GM19025 (cell line): Measurements from ENCODE around the gene RCCD1.

Experiments
- ATAC-seq: cut with Tn5 transposase; IDR thresholded peaks from one replicate; pipeline ENCODE4 v1.9.1; 2021; ENCODE audit warnings: mild to moderate bottlenecking, low read depth, moderate library complexity; ENCODE audit not compliant: unreplicated experiment

RCCD1 gene

DNA sequence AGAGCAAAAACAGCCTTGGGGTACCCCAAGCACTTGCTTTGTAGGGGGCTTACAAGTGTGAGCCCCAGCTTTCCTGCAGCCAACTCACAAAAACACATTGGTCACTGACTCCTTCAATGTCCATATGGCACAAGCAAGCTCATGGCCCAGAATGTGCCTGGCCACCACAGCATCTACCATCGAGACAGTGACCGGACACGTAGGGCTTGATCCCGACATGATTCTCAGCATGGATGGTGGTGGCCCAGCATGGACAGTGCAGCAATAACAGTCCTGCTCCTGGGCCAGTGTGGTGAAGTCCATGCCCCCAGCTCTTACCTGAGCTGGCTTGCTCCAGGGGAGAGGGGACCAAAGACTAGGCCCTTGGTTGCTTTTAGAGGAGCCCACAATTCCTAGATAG is 13.6 kb upstream of the RCCD1 start:
- no peak for ATAC-seq

DNA sequence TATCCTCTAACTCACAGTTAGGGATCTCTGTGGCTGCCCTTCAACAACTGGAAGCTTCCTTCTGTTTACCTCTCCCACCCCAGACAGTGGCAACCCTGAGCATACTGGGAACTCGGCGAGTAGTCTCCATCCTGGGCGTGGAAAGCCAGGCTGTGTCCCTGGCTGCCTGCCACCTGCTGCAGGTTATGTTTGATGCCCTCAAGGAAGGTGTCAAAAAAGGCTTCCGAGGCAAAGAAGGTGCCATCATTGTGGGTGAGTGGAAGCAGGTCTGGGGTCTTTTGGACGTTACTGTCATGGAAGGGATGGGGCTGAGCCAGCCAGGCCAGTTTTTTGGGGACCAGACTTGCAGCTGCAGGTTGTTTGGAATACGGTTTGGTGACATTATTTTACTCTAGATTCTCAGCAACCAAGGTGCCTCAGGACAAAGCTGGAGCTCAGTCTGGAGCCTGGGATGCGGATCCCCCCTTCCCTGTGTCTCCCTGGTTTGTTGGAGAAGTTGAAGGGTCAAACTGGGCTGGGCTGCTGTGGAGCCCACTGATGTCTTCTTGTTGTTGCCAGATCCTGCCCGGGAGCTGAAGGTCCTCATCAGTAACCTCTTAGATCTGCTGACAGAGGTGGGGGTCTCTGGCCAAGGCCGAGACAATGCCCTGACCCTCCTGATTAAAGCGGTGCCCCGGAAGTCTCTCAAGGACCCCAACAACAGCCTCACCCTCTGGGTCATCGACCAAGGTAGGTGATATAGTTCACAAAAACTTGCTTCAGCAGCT is 12.1 kb upstream of the RCCD1 start:
- ATAC-seq = no peak

DNA sequence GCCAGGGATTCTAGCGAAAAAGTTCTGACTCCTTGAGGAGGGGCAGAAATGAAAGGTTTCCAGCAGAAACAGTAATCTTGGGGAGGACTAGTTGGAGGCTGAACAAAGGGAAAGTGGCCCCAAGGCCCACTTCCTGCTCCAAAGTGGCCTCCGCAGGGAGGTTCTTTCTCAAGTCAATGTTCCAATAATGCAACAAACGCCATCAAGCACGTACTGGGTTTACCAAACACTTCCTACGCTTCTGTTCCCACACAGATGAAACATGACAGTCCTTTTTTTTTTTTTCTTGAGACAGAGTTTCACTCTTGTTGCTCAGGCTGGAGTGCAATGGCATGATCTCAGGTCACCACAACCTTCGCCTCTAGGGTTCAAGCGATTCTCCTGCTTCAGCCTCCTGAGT is 9.6 kb upstream of the RCCD1 start:
- ATAC-seq = no peak

DNA sequence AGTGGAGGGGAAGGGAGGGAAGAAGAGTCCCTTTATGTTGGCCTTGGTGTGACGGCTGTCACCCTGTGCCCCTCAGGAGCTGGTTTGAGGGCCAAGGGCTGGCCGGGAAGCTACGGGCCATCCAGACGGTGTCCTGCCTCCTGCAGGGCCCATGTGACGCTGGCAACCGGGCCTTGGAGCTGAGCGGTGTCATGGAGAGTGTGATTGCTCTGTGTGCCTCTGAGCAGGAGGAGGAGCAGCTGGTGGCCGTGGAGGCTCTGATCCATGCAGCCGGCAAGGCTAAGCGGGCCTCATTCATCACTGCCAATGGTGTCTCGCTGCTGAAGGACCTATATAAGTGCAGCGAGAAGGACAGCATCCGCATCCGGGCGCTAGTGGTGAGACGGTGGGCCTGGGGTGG is 8.1 kb upstream of the RCCD1 start:
- no peak for ATAC-seq

DNA sequence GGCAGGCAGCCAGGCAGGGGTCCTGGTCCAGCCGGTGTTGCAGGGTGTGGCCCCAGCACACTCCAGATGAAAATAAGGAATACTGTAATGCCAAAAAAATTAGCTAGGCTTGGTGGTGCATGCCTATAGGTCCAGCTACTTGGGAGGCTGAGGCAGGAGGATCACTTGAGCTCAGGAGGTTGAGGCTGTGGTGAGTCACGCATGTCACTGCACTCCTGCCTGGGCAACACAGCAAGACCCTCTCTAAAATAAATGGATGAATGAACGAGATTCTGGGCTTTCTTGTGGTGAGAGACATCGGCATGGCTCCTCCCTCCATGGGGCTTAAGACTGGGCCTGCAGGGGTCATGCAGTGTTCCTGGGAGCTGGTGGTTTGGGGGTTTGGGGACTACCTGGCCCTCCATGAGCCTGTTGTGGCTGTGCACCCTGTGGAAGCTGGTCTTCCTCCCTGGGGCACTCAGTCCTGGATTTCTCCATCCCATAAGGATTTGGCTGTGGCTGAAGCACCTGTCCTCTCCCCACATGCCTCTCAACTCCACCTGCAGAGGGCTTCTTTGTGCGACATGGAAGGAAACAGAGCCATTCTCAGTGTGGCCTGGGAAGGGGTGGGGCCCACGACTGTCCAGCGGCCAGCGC is 7.6 kb upstream of the RCCD1 start:
- no peak for ATAC-seq

DNA sequence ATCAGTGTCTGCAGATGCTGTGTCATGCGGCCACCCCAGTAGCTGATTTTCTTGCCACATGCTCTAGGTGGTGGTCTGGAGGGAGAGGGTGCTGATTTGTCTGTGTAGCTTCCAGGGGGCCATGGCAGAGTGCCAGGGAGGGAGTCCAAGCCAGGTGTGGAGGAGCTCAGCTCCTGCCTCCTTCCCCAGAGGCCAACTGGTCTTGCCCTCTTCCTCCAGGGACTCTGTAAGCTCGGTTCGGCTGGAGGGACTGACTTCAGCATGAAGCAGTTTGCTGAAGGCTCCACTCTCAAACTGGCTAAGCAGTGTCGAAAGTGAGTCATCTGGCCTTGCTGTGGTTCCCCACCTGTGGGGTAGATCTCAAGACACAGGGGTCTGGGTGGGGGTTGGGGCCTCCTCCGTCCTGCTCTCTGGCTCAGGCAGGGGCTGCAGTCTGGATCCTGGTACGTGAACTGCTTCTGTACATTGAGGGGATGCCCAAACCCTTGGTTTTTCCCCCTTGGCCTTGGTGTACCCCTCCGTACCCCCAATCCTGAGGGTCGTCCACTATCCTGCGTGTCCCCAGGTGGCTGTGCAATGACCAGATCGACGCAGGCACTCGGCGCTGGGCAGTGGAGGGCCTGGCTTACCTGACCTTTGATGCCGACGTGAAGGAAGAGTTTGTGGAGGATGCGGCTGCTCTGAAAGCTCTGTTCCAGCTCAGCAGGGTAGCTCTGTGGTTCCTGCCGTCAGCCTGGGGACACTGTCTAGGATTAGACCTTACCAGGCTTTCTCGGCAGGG is 6.9 kb upstream of the RCCD1 start:
- no peak for ATAC-seq

DNA sequence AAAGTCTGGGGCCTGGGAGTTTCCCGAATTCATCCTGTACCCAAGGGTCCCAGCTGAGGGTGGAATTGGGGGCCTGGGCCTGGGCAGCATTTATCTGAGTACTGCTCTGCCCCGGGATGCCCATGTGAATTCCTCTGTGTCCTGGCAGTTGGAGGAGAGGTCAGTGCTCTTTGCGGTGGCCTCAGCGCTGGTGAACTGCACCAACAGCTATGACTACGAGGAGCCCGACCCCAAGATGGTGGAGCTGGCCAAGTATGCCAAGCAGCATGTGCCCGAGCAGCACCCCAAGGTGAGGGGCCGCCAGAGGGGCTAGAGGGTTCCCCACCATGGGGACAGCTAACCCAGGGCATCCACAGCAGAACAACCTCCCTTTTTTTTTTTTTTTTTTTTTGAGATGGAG is 6.2 kb upstream of the RCCD1 start:
- ATAC-seq = no peak

DNA sequence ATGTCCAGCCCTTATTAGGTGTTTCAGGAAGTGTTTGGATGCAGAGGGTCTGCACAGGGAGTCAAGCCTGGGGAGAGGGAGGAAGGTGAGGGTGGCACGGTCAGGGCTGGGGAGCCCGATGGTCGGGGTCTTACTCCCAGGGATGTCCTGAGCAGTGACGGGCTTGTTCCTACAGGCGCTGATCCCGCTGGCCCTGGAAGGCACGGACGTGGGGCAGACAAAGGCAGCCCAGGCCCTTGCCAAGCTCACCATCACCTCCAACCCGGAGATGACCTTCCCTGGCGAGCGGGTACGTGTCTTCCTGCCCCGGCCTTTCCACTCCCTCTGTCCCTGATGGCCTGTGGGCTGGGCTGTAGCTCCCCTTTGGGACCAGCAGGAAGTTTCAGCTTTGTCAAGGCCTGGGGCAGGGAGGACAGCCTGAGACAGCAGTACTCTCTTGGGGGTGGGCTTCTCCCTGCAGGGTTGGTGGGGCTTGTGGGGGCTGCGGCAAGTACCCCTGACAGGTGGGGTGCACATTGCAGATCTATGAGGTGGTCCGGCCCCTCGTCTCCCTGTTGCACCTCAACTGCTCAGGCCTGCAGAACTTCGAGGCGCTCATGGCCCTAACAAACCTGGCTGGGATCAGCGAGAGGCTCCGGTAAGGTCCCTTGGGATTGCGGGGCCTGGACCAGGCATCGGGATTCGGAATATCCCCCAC is 4.6 kb upstream of the RCCD1 start:
- ATAC-seq = no peak

DNA sequence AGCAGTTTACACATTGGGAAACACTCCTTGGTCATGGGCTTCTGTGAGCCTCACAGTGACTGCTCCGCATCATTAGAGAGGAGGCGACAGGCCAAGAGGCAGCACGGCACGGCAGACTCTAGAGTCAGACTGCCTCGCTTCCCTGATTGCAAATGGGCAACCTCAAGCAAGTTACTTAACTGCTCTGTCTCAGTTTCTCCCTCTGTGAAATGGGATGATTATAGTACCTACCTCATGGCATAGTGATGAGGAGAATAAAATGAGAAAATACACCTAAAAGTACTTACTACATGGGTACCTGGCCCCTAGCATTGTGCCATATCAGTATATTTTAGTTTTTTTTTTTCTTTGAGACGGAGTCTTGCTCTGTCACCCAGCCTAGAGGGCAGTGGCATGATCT is 4.0 kb upstream of the RCCD1 start:
- ATAC-seq = no peak

DNA sequence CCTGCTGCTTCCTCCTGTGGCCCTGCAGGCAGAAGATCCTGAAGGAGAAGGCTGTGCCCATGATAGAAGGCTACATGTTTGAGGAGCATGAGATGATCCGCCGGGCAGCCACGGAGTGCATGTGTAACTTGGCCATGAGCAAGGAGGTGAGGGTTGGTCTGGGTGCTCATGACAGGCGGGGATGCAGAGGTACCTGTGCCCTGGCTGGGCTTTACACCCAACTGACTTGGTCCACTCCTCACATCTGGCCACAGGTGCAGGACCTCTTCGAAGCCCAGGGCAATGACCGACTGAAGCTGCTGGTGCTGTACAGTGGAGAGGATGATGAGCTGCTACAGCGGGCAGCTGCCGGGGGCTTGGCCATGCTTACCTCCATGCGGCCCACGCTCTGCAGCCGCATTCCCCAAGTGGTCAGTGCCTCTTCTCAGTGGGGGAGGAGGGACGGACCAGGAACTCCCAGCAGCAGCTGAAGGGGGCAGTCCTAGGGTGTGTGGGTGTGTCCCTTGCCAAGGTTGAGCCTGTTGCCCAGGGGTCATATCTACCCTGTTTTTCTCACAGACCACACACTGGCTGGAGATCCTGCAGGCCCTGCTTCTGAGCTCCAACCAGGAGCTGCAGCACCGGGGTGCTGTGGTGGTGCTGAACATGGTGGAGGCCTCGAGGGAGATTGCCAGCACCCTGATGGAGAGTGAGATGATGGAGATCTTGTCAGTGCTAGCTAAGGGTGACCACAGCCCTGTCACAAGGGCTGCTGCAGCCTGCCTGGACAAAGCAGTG is 1.6 kb upstream of the RCCD1 start:
- ATAC-seq = no peak

DNA sequence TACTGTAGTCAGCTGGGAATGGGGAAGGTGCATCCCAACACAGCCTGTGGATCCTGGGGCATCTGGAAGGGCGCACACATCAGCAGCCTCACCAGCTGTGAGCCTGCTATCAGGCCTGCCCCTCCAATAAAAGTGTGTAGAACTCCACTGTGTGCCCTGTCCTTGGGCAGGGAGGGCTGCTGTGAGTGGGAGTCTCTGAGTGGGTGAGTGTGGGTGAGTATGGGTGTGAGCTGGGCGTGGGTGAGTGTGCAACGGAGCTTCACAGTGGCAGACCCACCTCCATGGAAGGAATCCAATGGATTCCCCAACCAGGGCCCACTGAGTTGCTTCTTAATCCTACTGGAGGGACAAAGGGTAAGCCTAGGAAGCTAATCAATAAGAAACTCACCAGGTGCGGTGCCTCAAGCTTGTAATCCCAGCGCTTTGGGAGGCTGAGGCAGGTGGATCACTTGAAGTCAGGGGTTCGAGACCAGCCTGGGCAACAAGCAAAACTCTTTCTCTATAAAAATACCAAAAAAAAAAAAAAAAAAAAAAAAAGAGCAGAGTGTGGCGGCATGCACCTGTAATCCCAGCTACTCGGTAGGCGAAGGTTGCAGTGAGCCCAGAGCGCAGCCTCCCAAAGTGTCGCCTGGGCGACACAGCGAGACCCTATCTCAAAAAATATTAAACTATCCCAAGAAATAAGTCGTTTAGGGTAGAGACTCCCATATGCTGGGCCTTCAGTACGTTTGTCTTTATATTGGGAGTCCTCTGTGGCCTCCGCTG is 555 bp upstream of the RCCD1 start:
- no peak for ATAC-seq

DNA sequence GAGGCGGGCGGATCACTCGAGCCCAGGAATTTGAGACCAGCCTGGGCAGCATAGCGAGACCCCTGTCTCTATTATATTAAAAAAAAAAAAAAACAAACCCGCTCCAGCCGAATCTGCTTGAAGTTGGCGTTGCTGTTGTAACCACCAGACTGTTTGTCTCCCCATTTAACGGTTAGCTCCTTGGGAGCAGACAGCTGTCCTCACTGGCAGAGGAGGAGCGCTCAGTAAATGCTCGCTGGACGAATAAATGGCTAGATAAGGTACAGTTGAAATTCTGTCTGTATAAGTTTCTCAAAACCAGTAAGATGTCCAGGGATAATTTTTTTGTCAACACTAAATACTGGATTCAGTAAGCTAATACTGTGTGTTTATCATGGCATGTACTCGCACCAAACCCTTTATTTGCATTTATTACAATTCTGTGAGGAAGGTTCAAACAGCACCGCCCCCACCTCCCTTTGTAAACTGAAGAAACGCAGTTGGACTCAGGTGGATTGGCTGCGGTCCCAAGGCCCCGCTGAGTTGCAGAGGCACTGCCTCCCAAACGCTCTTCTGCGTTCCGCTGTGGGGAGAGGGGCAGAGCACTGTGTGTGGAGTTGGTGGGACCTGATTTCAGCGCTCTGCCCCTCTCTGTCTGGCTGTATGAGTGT is 1.1 kb downstream of the RCCD1 start:
- no peak for ATAC-seq

DNA sequence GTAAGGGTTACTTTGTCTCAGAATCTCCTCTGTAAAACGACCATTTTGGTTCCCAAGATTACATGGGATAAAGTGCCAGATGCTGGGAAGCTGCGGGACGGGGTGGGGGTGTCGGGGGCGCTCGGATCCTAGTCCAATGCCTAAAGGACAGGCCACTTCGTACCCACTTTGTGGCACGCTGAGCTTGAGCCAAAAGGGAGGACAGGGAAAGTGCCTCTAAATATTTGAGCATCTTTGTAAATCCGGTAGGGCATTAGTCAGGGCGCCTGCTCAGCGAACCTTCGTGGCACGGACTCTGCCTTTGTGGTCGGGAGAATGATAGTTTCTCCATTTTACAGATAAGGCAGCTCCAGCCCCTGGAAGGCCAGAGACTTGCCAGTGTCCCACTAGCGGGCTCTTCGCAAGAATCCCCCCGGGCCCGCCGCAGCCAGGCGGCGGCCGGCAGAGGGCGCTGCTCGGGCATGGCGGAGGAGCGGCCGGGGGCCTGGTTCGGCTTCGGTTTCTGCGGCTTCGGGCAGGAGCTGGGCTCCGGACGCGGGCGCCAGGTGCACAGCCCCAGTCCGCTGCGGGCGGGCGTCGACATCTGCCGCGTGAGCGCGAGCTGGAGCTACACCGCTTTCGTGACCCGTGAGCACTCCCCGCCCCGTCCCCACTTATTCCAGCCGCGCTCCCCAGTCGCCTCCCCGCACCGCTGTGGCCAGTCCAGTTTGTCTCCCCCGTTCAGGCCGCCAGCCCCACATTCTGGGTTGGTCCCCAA is 1.8 kb downstream of the RCCD1 start:
- ATAC-seq = no peak

DNA sequence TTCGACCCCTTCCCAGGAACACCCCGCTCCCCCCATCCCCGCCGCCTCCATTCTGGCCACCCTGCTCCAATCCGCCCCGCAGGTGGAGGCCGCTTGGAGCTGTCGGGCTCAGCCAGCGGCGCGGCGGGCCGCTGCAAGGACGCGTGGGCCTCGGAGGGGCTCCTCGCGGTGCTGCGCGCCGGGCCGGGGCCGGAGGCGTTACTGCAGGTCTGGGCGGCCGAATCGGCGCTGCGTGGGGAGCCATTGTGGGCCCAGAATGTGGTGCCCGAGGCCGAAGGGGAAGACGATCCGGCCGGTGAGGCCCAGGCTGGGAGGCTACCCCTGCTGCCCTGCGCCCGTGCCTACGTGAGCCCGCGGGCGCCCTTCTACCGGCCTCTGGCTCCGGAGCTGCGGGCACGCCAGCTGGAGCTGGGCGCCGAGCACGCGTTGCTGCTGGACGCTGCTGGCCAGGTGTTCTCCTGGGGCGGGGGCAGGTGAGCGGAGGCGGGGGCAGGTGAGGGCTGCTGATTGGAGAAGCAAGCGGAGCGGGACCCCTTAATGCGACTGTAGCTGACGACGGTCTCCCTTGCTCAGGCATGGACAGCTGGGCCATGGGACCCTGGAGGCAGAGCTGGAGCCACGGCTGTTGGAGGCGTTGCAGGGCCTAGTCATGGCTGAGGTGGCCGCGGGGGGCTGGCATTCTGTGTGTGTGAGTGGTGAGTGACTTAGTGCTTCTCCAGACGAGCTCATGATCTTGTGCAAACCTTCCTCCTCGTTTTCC is 2.5 kb downstream of the RCCD1 start:
- no peak for ATAC-seq

DNA sequence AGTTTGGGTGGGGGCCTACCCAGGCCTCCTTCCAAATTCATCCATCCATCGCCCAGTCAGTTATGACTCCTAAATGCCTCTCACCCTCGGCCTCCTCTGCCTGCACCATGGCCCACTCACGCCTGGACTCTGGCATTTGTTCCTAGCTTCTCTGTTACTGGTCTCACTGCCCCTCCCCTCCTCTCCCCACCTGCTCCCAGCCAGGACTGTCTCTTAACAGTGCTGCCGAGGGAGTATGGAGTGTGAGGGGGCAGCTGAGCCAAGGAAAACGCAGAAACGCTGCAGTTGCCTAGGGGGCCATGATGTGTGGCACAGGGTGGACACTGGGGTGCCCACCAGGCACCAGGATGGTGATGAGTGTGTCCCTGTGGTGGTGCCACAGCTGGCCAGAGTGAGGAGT is 3.1 kb downstream of the RCCD1 start:
- ATAC-seq = no peak

DNA sequence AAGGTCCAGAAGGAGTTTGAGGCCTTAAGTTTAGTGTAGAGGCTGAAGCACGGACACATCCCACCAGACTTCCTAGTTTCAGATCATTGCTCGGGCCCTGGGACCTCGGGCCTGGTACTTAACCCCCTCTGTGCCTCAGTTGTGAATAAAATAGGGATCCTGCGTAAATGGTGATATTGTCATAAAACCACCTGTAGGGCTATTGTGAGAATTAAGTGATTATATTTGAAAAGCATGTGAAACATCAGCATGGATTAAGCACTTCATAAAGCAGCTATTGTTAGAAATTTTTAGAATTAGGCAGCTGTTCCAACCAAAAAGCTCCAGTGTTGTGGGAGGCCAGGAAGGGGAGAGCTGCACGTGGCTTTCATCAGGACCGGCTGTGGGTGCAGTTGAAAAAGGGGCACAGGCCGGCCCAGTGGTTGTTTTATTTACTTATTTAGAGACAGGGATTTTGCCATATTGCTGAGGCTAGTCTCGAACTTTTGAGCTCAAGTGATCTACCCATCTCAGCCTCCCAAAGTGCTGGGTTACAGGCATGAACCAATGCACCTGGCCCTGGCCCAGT is 4.4 kb downstream of the RCCD1 start:
- ATAC-seq = no peak

DNA sequence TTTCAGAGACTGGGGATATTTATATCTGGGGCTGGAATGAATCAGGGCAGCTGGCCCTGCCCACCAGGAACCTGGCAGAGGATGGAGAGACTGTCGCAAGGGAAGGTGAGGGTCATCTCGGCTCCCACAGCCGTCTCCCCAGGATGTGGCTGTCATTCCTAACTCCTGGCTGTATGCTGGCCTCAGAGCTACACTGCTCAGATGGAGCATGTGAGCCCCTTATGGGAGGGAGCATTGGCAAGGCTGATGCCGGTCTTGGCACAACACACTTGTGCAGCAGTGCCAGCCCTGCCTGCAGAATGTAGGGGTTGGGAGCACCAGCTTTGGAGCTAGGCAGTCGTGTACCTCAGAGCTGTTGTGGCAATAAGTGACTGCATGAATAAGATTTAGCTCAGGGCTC is 5.2 kb downstream of the RCCD1 start:
- ATAC-seq = no peak
